GM19372 (cell line): ENCODE data around the gene RABL6.
"Not testable (repeated sequence)": the region's sequence is repeated elsewhere in the genome, so short reads cannot be mapped to it uniquely, and the experiment has no call there.

Experiments used
- ATAC-seq: cut with Tn5 transposase; IDR thresholded peaks from one replicate; pipeline ENCODE4 v1.9.1; 2021; ENCODE audit warnings: mild to moderate bottlenecking, low read depth, moderate library complexity; ENCODE audit not compliant: unreplicated experiment

RABL6 gene, protein sequence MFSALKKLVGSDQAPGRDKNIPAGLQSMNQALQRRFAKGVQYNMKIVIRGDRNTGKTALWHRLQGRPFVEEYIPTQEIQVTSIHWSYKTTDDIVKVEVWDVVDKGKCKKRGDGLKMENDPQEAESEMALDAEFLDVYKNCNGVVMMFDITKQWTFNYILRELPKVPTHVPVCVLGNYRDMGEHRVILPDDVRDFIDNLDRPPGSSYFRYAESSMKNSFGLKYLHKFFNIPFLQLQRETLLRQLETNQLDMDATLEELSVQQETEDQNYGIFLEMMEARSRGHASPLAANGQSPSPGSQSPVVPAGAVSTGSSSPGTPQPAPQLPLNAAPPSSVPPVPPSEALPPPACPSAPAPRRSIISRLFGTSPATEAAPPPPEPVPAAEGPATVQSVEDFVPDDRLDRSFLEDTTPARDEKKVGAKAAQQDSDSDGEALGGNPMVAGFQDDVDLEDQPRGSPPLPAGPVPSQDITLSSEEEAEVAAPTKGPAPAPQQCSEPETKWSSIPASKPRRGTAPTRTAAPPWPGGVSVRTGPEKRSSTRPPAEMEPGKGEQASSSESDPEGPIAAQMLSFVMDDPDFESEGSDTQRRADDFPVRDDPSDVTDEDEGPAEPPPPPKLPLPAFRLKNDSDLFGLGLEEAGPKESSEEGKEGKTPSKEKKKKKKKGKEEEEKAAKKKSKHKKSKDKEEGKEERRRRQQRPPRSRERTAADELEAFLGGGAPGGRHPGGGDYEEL

DNA sequence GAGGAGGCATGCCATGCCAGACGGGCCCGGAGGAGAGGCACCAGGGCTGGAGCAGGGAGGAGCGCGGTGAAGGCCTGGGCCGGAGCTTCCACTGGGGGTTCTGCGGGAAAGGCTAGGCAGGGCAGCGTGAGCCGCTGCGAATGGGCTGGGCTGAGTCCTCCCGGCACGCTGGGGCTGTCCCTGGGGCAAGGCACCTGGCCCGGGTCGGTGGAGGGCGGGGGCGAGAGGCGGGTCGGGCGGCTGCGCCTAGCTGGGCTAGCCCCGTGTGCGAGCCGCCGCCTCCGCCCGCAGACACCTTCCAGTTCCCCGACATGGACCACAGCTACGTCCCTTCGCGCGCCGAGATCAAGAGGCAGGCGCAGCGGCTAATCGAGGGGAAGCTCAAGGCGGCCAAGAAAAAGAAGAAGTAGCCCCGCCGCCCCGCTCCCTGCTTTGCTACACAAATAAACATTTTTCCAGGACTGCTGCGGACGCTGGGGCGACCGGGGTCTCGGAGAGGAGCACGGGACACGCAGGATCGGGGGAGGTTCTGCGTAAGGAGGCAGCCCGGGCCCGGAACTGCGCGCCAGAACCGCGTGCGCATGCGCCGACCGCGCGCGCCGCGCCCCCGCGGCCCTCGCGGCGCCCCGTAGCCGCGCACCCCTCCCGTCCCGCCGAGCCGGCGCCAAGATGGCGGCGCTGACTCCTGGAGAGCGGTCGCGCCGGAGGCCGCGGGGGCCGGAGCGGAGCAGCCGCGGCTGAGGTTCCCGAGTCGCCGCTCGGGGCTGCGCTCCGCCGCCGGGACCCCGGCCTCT lies at the start of gene RABL6:
TSS of gene RABL6 (plus strand) at position 668 of the 794 bp plus-strand sequence. CDS start 249 bp downstream, outside the sequence.
- peak; percentile 79 for ATAC-seq

DNA sequence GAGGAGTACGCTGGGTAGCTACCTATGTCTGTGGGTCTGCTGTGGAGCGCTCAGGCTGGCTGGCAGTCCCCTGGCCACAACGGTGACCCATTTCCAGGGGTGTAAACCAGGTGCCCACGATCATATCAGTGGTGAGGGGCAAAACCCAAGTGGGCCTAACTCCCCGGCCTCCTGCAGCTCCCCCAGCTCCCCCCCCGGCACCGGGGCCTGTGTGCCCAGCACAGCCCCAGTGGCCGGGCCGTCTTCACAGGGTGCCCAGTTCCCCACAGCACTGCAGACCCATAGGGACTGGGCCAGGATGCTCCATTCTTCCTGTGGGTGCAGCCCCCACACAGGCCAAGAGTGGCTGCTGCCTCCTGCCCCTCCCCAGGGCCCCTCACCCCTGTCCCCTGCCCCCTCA lies 48.7 kb upstream of the RABL6 start:
- ATAC-seq, result no peak

DNA sequence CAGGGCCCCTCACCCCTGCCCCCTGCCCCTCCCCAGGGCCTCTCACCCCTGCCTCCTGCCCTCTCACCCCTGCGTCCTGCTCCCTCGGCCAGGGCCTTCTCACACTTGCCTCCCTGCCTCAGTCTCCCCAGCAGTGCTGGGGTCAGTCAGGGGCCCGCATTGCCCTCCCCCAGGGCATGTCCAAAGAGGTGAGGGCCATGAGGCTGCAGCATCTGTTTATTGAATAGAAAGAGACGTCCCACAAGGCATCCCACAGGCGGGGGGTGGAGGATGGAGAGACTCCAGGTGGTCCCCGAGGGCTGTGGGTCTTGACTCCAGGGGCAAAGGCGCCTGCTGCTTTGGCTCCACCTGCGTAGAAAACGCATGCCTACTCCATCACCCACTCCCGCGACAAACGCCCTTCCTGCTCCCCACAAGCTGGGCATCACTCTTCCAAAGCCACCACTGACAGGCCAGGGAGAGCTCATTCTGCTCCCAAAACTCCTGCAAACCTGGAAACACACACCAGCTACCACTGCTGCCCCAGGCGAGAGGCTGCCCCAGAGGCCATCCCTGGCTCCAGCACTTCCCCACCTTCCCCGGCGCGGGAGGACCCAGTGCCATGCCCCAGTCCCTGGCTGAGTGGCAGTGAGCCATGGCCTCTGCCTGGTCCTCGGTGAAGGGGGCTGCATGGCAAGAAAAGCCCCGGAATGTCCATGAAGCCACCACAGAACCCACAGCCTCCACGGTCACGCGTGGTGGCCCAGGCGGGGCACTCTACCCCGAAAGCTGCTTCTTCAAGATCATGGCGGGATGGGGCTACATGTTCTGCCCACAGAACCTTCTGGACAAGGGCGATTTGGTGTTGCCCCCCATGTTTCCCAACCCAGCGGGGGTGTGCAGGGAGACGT lies 48.1 kb upstream of the RABL6 start:
- no peak for ATAC-seq

DNA sequence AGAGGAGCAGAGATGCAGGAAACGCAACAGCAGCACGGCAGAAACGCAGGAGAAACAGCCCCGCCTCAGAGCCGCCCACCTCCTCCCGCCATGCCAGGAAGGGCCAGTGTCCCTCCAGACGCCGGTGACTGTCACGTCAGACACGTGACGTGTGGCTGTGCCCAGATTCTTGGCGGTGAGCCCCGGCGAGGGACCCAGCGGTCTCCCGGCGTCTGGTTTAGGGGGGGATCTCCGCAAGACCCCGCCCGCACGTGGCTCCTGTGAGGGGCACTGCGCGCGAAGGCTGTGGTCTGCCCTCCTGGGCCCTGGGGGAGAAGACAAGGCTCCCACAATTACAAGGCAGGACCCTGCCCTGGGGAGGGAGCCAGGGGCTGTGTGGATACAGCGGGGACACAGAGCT lies 47.3 kb upstream of the RABL6 start:
- ATAC-seq, result no peak

DNA sequence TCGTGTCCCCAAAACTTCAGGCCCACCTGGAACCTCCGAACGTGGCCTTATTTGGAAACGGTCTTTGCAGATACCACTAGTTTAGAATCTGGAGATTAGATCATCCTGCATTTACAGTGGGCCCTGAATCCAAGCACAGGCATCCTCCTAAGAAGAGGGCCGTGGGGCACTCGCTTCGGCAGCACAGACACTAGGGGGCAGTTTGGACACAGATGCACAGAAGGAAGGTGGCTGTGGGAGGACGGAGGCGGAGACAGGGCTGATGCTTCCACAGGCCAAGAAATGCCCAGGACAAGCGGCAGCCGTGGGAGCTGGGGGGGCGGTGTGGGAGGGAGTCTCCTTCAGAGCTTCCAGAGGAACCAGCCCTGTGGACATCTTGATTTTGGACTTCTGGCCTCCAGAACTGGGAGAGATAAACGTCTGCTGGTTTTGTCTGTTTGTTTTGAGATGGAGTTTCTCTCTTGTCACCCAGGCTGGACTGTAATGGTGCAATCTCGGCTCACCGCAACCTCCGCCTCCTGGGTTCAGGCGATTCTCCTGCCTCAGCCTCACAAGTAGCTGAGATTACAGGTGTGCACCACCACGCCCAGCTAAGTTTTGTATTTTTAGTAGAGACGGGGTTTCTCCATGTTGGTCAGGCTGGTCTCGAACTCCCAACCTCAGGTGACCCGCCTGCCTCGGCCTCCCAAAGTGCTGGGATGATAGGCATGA lies 46.8 kb upstream of the RABL6 start:
- ATAC-seq, result not testable (repeated sequence)

DNA sequence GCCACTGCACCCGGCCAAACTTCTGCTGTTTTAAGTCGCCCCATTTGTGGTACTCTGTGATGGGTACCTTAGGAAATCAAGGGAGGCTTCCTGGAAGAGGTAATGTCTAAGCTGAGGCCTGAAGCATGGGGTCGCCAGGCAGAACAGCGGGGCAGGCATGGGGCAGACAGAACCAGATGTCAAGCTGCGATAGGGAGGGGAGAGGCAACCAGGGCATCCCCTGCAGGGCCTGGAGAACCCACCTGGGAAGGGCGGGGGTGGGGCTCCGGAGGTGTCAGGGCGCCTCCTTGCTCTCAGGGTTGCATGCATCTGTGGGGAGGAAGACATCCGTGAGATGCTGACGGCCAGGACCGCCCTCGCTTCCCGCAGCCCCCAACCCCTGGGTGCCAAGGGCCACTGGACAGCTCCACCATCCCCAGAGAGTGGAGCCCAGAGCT lies 46.2 kb upstream of the RABL6 start:
- ATAC-seq, result no peak

DNA sequence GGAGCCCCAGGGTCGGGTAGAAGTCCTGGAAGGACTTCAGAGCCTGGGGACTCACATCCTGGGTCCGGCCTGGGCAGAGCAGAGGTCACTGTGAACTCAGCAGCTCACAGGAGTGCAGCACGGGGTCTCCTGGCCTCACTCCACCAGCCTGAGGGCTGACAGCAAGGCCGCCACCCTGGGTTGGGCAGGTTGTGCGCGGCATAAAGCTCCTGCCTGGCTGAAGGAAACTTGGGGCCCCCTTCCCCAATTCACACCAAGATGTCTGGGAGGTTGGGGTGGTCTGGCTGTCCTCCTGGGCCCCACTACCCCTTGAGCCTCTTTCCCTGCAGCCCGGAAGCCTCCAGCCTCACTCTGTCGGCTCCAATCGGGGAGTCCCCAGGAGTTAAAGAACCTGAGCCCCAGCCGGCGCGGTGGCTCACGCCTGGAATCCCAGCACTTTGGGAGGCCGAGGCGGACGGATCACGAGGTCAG lies 45.5 kb upstream of the RABL6 start:
- no peak for ATAC-seq

DNA sequence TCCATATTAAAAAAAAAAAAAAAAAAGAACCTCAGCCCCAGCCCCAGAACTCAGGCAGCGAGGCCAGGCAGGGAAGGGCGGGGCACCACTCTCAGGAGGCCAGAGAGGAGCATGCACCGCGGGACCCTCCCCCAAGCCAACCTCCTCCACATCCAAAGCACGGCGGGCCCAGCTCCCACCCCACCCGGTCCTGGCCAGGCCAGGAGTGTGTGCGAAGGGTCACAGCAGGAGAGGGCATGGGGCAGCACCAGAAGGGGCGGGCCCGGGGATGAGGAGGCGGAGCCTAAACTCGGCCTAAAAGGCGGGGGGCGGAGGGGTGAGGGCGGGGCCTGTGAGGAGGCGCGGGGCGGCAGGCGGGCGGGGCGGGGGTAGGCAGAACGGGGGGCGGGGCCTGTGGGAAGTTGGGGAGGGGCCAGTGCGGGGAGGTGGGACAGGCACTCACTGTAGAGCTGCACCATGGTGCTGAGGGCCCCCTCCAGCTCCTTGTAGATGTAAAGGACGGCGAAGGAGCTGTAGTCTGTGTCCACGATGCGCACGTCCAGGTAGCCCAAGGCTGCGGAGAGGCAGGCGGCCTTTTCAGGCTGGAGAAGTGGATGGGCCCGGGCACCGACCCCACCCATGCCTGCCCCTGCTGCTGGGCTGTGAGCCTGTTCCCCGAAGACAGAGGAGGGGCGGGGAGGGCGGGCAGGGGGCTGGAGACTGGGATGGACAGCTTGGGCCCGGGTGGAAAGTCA lies 44.7 kb upstream of the RABL6 start:
- ATAC-seq, result no peak

DNA sequence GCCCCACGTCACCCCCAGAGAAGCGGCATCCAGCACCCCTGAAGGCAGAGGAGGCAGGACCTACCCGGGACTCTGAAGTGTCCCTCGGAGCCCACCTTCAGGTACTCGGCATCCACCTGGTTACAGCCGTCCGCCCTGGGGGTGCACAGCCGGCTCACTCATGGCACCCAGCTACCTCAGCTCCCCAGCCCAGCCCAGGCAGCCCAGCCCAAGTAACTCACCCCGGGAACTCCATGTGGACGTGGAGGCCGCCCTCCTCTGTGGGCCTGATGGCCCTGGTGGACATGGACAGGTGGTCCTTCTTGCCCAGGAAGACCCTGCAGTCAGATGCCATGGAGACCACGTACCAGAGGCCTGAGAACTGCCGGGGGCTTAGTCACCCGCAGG lies 44.1 kb upstream of the RABL6 start:
- no peak for ATAC-seq

DNA sequence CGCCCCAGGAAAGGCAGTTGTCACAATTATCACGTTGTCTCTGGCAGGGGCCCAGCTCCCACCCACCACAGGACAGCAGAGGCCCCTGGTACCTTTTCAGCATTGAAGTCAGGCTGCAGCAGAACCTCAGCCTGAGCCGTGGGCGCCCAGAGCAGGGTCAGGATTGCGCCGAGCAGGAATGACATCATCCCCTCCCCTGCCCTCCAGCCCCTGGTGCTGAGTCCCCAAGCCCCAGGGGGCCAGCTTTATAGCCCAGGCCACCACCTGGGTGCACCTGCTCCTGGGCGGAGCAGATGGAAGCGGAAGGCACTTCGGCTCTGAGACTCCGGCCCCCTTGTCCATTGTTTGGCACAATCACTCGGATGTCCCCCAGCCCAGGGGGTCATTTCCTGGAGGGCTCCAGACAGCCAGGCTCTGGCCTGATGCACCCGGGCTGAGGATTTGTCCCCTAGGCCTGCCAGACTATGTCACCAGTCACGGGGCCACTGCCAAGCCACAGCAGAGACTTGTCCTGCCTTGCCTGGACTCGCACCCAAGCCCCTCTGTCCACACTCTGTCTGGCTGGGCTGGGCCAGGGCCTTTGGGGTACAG lies 43.4 kb upstream of the RABL6 start, which contains the start of gene LCN15:
TSS of gene LCN15 (minus strand) at position 218 of the 591 bp plus-strand sequence. CDS start at position 188, 30 bp downstream.
- ATAC-seq, result no peak

DNA sequence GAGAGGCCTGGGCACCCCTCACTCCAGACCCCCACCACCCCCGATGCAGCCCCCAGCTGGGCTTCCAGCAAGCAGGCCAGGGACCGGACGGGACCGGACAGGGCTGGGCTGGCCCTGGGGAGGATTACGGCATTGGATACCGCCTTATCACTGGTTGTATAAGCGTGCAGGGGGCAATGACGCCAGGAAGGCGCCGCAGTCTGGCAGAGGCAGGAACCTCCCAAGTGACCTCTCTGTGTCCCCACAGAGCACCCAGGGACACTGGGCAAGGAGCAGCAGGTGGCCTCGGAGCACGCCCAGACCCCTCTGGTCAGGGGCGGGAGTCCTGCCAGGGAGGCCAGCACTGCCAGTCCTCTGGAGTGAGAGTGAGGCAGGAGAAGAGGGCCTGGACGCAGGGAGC lies 42.7 kb upstream of the RABL6 start:
- no peak for ATAC-seq

DNA sequence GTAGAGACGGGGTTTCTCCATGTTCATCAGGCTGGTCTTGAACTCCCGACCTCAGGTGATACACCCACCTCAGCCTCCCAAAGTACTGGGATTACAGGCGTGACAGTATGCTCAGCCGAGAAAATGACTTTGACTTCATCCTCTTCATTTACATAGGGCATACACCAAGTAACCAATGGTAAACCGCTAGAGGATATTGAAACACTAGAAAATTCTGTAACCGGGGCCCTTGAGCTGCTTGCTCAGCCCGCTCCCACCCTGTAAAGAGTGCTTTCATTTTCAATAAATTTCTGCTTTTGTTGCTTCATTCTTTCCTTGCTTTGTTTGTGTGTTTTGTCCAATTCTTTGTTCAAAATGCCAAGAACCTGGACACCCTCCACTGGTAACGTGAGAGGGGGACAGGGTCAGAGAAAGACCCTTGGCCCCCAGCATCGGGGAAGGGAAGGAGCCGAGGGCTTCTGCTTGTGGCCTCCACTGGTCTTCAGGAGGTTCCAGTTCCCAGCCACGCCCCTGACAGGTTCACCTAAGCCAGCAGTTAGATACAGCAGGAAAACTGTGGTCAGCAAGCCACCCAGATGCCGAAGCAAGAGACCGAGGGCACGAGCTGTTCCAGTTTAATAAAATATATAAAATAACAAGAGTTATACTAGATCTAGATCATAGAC lies 41.9 kb upstream of the RABL6 start:
- not testable (repeated sequence) for ATAC-seq

DNA sequence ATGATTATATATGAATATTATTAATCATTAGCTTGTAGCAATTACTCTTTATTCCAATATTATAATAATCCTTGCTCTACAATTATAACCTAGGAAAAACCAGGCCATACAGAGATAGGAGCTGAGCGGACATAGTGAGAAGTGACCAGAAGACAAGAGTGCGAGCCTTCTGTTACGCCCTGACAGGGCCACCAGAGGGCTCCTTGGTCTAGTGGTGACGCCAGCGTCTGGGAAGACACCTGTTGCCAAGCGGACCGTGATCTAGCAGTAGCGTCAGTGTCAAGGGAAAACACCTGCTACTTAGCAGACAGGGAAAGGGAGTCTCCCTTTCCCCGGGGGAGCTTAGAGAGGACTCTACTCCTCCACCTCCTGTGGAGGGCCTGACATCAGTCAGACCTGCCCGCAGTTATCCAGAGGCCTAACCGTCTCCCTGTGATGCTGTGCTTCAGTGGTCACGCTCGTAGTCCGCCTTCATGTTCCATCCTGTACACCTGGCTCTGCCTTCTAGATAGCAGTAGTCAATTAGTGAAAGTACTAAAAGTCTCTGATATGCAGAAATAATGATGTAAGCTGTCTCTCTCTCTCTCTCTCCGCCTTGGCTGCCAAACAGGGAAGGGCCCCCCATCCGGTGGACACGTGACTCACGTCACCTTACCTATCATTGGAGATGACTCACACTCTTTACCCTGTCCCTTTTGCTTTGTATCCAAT lies 41.2 kb upstream of the RABL6 start:
- not testable (repeated sequence) for ATAC-seq

DNA sequence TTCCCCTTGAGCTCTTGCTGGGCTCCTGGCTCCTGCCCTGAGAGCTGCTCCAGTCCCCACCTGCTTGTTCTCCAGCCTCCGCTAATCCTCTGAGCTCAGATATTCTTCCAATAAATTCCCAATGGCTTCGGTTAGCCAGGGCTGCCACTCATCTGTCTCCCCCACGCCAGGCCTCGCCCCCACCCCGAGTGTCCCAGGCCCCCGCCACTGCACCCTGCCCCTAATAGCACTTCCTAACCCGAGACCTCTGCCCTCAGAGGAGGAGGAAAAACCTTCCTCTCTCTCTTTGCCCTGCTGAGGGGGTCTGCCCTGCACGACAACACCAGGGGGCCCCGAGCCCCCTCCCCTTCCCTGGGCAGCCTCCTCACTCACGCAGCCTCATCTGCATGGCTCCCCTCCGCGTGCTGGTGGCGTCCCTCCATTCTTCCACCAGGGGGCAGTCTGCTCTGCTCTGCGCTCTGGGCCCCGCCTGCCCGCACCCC lies 38.0 kb upstream of the RABL6 start:
- ATAC-seq, result no peak

DNA sequence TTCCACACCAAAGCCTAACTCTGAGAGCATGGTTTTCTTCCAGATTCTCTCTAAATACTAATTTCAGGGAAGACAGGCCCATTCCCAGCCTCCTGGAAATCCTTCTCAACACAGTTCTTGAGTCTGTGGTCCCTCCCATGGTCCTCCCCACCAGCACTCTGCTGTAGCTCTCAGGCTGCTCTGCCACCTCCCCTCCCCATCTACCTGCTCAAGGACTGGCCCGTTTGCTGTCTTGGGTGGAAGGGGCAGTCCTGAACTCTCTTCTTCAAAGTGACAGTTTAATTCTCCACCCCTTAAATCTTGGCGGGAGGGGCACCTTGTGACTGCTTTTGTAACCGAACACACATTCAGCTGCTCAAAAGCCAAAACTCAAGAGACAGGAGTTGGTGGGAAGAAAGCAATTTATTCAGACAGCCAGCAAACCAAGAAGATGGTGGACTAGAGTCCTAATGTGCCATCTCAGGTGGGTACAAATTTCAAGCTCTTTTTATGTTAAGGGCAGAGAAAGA lies 35.8 kb upstream of the RABL6 start:
- ATAC-seq, result no peak

DNA sequence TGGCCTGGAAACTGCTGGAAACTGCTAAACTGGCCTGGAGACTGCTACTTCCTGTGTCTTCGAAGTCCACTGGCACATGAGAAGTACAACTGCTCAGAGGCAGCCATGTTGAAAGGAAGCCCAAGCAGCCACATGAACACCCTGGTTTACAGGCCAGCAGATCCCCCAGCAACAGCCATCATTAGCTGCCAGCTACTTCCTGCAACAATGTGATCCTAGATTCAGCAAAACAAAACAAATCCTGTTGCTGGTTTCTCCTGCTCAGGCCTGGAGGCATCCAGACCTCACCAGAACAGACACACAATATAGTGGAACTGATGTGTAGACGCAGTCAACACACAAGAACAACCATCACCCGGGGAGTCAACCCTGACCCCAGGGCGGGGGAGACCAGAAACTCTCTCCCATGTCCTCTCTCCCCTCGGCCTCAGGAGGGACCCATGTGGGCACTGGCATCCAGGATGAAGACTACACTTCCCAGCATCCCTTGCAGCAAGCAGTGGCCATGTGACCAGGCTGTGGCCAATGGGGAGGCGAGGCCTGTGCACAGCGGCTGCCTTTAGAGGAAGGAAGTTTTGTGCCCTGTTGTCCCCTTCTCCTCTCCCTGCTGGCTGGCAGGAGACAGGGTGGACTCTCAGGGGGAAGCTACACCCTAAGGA lies 34.2 kb upstream of the RABL6 start:
- ATAC-seq, result no peak
